Activated T-cell treated with anti-CD3 and anti-CD28 coated beads, Interleukin-2, amount 50 U/mL, for 24 hours (primary cell): Measurements from ENCODE around the gene APMAP.

ENCODE experiments used
- DNase-seq: peaks from one replicate; pipeline ENCODE4 v3.0.0-alpha.2; 2020
- H3K27ac Mint-ChIP-seq: 2 replicates; pipeline ENCODE4 v1.8.0; 2020; ENCODE audit warnings: mild to moderate bottlenecking, mixed read lengths
- H3K27me3 Mint-ChIP-seq: 2 replicates; pipeline ENCODE4 v1.8.0; 2020; ENCODE audit warnings: mixed read lengths
- H3K36me3 Mint-ChIP-seq: 2 replicates; pipeline ENCODE4 v1.8.0; 2020; ENCODE audit warnings: low read depth, mixed read lengths
- H3K4me1 Mint-ChIP-seq: 2 replicates; pipeline ENCODE4 v1.8.0; 2020; ENCODE audit warnings: low read depth, mixed read lengths
- H3K4me3 Mint-ChIP-seq: 2 replicates; pipeline ENCODE4 v1.8.0; 2020; ENCODE audit warnings: mild to moderate bottlenecking, moderate library complexity, mixed read lengths
- H3K9me3 Mint-ChIP-seq: 2 replicates; pipeline ENCODE4 v1.8.0; 2020; ENCODE audit warnings: mixed read lengths

Gene APMAP

DNA sequence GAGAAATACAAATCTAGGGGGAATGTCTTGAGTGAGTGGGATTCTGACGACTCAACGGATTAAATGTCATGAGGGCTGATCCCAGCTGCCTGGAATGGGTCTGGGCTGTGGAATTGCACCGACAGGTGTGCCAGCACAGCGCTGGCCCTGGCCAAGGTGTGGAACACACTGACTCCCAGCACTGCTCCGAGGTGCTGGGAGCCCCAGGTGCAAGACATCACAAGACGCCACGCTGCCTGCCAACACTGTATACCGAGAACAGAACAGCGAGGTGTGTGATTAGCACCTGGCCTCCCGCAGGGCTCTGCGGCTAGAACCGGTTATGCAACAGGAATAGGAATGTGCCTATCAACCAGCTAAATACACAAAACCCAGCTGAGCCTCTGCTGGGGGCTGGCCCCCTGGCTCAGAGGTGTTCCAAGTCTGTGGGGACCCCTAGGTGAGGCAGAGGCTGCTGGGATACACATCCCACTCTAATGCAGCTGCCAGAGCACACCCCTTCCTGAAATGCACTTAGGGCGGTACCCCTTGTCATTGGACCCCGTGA lies 24.8 kb upstream of the APMAP start:
- H3K27ac Mint-ChIP-seq: no peak overlapping the region

DNA sequence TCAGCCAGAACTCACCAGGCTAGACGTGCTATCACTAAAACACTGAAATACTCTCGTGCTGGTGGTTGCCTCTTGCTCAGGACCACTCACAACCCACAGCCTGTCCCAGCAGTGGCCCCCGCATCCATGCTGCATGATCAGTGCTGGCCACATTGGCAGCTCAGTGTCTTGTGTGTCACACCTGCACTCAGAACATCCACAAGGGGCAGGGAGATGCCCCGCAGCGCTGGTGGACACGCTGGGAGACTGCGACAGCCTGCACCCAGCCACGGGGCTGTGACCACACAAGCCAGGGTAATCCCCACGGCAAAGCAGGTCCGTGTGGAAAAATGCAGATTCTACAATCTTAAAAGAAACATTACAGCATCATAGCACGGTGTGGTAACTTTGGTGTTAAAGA lies 23.9 kb upstream of the APMAP start:
- H3K4me1 Mint-ChIP-seq: no peaks in the 10 kb centered on the region
- peaks cover 71% of the 10 kb centered on the region for H3K36me3 Mint-ChIP-seq
- no peak overlapping the region for H3K4me3 Mint-ChIP-seq
- no peak overlapping the region for H3K27ac Mint-ChIP-seq
- no peak for DNase-seq
- H3K9me3 Mint-ChIP-seq: no peaks in the 10 kb centered on the region
- no peaks in the 10 kb centered on the region for H3K27me3 Mint-ChIP-seq

More for the DNA sequence above, 24.8 kb upstream of the APMAP start:
- Mint-ChIP-seq H3K4me3 (no peak overlapping the region), H3K27me3 (no peaks in the 10 kb centered on the region), H3K9me3 (no peaks in the 10 kb centered on the region), H3K4me1 (no peaks in the 10 kb centered on the region), H3K36me3 (peaks cover 65% of the 10 kb centered on the region)
- no peak for DNase-seq

DNA sequence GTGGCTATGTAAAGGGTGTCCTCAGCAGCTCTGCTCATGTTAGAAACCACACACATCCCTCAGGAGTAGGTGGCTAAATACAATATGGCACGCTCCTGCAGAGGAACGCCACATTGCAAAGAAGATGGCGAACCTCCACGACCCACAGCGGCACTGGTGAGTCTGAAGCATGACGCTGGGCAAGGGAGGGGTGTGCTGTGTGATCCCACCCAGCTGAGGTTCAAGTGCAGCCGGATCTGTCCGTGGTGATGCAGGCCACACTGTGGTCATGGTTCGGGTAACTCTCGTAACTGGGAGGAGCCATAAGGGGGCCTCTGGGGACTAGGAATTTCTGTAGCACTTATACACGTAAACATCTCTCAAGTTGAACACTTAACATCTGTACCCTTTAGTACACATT lies 23.4 kb upstream of the APMAP start:
- Mint-ChIP-seq H3K4me3 (no peak overlapping the region), H3K4me1 (no peaks in the 10 kb centered on the region), H3K9me3 (no peaks in the 10 kb centered on the region), H3K36me3 (peaks cover 73% of the 10 kb centered on the region), H3K27ac (no peak overlapping the region), H3K27me3 (no peaks in the 10 kb centered on the region)
- no peak for DNase-seq

DNA sequence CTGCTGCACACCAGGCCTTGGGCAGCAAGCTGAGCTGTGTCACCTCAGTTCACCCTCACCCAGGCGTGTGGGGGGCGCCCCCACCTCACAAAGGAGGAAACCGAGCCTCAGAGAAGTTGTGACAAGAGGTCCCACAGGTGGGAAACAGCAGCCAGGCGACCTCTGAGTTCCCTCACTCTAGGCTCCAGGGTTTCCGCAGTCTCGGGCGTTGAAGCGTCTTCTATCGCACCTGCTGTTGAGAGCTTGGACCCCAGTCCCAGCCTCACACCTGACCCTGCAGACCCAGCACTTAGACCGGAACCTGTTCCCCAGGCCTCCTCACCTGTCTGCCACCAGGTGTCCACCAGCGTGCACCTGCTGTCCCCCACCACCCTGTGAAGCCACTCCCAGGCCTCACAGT lies 22.3 kb upstream of the APMAP start:
- Mint-ChIP-seq H3K27ac (no peak overlapping the region), H3K4me1 (no peaks in the 10 kb centered on the region), H3K36me3 (peaks cover 72% of the 10 kb centered on the region), H3K9me3 (no peaks in the 10 kb centered on the region), H3K27me3 (no peaks in the 10 kb centered on the region), H3K4me3 (no peak overlapping the region)
- no peak for DNase-seq

DNA sequence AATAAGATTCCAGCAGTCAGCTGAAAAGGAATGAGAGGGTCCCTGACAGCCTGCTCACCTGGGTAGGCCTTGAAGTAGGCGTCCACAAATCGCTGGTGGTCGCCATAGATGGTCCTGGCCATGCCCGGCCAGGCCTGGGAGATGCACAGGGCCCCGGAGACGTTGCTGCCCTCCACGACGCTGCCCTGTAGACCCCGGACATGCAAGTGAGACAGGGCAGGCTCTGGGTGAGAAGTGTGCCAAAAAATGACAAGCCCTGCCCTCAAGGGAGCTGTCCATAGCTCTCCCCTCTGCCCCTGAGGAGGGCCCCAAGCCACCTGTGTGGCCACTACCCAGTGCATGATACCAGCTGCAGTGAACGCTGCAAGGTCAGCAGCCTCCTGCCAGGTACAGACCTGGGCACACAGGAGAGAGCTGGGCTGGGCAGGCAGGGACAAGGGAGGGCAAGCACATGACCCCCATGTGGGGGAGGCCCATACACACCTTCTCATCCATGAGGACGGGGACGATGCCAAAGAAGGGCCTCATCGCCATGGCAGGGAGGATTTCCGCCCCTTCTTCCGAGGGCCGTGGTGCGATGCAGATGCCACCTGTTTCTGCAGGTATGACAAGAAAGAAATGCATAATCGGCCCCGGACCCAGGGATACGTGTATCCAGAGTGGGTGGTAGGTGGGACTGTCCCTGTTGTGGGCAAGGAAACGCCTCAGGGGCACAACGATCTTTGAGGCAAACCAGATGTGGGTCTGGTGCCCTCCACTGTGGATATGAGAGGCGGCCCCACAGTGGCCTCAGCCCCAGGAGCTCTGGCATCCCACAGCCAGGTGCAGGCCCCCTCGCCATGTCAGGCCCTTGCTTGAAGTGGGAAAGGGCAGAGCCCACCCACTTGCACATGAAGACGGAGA lies 21.2 kb upstream of the APMAP start:
- Mint-ChIP-seq H3K27ac (no peak overlapping the region), H3K4me1 (no peaks in the 10 kb centered on the region)

GRCh38 chr20:25012616-25013189 lies 20.2 kb upstream of the APMAP start:
- Mint-ChIP-seq H3K27ac (no peak overlapping the region), H3K27me3 (no peaks in the 10 kb centered on the region), H3K36me3 (peaks cover 81% of the 10 kb centered on the region), H3K4me3 (no peak overlapping the region), H3K9me3 (no peaks in the 10 kb centered on the region), H3K4me1 (no peaks in the 10 kb centered on the region)
- no peak for DNase-seq

More for the DNA sequence above, 21.2 kb upstream of the APMAP start:
- DNase-seq: no peak
- H3K4me3 Mint-ChIP-seq: no peak overlapping the region
- H3K9me3 Mint-ChIP-seq: no peaks in the 10 kb centered on the region
- H3K27me3 Mint-ChIP-seq: no peaks in the 10 kb centered on the region
- peaks cover 79% of the 10 kb centered on the region for H3K36me3 Mint-ChIP-seq

- Mint-ChIP-seq H3K9me3 (no peaks in the 10 kb centered on the region), H3K36me3 (peaks cover 83% of the 10 kb centered on the region), H3K4me3 (no peak overlapping the region), H3K27ac (no peak overlapping the region), H3K27me3 (no peaks in the 10 kb centered on the region), H3K4me1 (no peaks in the 10 kb centered on the region)
- no peak for DNase-seq
Observed at GRCh38 chr20:25011831-25012241, 19.3 kb upstream of the APMAP start.

DNA sequence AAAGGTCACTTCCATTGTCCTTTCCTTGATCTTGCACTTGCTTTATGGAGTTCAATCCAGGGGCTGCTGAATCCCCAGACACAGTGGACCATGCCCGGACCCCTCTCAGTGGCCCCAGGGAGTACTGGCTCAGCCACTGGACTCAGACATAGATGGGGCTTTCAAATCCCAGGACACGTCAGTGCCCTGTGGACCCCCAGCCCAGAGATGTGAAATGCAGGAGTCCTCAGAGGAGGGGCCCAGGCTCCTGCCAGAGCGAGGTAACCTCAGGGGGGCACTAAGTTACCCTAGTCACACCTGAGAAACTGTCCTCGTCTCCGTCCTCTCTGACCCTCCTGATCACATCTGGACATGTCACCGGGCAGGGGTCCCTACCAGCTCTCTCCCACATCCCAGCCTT lies 18.7 kb upstream of the APMAP start:
- DNase-seq: no peak
- Mint-ChIP-seq H3K27me3 (no peaks in the 10 kb centered on the region), H3K9me3 (no peaks in the 10 kb centered on the region), H3K4me1 (no peaks in the 10 kb centered on the region), H3K4me3 (no peak overlapping the region), H3K27ac (no peak overlapping the region), H3K36me3 (peaks cover 84% of the 10 kb centered on the region)

DNA sequence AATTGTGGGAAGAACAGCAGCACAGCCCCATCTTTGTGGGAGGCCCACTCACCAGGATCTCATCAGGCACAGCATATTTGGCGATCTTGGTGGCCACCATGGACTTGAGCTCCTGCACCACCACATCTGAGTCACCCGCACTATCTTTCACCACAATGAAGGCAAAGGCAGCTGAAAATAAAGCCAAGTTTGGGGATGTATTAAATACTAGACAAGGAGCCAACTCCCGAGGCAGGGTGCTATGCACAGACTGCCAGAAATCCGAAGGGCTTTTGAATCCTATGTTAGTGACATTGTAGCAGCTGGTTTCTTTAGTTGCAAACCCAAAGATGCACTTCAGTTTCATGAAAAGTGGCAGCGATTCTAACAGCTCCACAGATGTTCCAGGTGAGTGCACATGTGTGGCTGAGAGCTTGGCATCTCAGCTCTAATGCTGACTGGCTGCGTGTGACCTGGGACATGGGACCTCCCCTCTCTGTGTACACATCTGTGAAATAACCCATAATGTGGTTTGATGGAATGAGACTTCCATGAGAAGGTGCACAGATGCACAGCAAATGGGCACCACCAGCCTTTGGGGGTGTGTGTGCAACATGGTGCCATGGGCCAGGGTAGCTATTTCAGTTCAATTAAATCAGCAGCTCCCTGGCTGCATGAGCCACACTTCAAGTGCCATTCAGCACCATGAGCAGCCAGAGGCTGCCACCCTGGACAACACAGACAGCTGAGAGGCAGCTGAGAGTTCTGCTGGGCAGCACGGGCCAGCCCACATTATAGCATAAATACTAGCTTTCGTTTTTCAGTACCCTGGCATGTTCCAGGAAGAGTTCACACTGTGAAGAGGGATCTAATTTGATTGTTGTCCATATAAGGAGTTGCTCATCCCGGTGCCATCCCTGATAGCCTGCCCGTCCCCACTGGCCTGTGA lies 16.9 kb upstream of the APMAP start:
- peak; percentile 12 for DNase-seq
- Mint-ChIP-seq H3K36me3 (peaks cover 90% of the 10 kb centered on the region), H3K27ac (no peak overlapping the region), H3K9me3 (no peaks in the 10 kb centered on the region), H3K4me3 (no peak overlapping the region), H3K4me1 (no peaks in the 10 kb centered on the region), H3K27me3 (no peaks in the 10 kb centered on the region)

DNA sequence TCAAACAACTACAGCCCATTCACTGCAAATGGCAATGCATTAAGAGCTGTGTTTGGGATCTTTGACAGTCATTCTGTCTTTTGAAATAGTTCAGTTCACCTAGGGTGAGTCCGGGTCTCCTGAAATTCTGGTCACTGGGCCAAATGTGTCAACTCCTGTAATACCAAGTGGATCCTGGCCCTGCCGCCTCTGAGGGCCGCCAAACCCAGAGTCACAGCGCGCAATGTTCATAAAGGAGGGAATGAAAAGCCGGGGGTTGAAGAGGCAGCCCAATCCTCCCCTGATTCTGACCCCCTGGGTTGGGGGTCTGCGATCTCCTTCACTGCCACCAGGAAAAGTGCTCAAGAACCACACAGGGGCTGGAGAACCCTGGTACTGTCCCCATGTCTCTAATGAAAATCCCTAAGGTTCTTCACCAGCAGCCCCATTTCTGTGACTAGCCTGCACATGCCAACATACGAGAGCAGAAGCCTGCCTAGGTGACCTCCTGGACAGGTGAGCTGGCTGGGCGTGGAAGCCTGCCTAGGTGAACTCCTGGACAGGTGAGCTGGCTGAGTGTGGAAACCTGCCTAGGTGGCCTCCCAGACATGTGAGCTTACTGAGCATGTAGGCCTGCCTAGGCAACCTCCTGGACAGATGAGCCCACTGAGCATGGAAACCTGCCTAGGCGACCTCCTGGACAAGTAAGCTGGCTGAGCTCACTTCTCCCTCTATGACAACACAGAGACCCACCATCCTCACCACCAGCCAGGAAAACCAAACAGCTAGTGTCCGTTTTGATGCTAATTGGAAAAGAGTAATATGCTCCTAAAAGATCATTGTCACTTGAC lies 16.1 kb upstream of the APMAP start:
- H3K27ac Mint-ChIP-seq: no peak overlapping the region
- H3K27me3 Mint-ChIP-seq: no peaks in the 10 kb centered on the region
- no peak overlapping the region for H3K4me3 Mint-ChIP-seq
- H3K4me1 Mint-ChIP-seq: no peaks in the 10 kb centered on the region
- no peaks in the 10 kb centered on the region for H3K9me3 Mint-ChIP-seq
- peaks cover 92% of the 10 kb centered on the region for H3K36me3 Mint-ChIP-seq
- DNase-seq: peak; percentile 25

- Mint-ChIP-seq H3K36me3 (peaks cover 88% of the 10 kb centered on the region), H3K4me3 (no peak overlapping the region), H3K27me3 (no peaks in the 10 kb centered on the region), H3K9me3 (no peaks in the 10 kb centered on the region), H3K4me1 (no peaks in the 10 kb centered on the region), H3K27ac (no peak overlapping the region)
- DNase-seq: peak; percentile 20
Observed at GRCh38 chr20:25007491-25008305, 15.1 kb upstream of the APMAP start.

DNA sequence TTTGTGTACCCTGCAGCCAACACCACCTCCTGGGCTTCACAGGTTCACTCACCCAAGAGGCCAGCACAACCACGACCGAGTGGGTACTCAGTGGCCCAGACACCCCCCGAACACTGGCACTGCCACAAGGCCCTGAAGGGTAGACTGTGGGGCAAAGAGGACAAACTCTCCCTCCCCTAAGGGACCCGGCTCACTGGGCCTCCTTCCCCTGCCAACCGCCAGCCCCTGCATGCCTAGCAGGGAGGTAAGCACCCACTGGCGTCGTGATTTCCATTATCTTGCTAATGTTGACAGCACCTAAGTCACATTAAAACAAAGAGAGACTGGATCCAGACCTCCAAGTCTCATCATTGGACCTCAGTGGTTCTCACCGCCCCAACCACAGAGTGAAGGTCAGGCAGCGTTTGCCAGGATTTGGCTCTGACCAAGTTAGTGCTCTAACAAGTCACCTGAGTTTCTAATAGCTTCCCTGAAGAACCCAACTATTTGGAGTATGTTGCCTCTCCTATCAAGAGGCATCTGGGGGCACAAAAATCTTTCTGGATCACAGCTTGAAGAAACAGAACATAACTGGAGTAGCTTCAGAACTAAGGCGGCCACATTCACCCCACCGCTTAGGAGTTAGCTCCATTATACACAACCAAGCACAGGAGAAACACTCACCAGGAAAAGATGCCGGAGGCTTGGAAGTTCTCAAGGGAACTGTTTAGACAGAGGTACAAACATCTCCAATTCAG lies 14.0 kb upstream of the APMAP start:
- peaks cover 83% of the 10 kb centered on the region for H3K36me3 Mint-ChIP-seq
- peak; percentile 8 for DNase-seq
- H3K9me3 Mint-ChIP-seq: no peaks in the 10 kb centered on the region
- H3K27me3 Mint-ChIP-seq: no peaks in the 10 kb centered on the region
- H3K27ac Mint-ChIP-seq: no peak overlapping the region
- H3K4me1 Mint-ChIP-seq: no peaks in the 10 kb centered on the region
- H3K4me3 Mint-ChIP-seq: no peak overlapping the region
